ENCODE data around the gene FXYD1.

- TF ChIP-seq CTCF (IDR thresholded peaks at IDR 0.05; ENCODE audit: extremely low read depth in 1 of 2, insufficient read depth in 1 of 2, low read depth in 1 of 2, low read length in 2 of 2) (no peak), POLR2AphosphoS5 (IDR thresholded peaks at IDR 0.05; ENCODE audit: insufficient read depth, low read depth, low read length) (no peak), JUN (IDR thresholded peaks at IDR 0.05; ENCODE audit: borderline replicate concordance, insufficient read depth, insufficient read length, low read depth) (no peak)
Measured at GRCh38 chr19:35106898-35107541, 31.6 kb upstream of the FXYD1 start.
